Natural killer cell (primary cell): ENCODE results near the gene MESP2. TPM values are rescaled to one million over a fixed set of nuclear protein-coding genes. Genes with fewer than 3 reads are reported as not detected.
A peak's percentile ranks its signal among the peaks of the same experiment; 100 is the strongest.

ENCODE experiments used
- ATAC-seq, 3 donors: fragments of 150-1000 bp in 2 of 3; fragments of 200-7000 bp in 1 of 3; cut with Tn5 transposase; 1 replicate in 1 of 3; 2 replicates in 2 of 3; pipeline ENCODE4 v1.10.0; 2021; ENCODE audit warnings: mild to moderate bottlenecking in 2 of 3, moderate library complexity in 2 of 3
- DNase-seq, 2 donors: peaks; one replicate each; pipeline versions ENCODE4 v3.0.0 to v3.0.0-alpha.2; 2013 to 2021; ENCODE audit warnings: mixed read lengths in 1 of 2
- H3K27ac ChIP-seq: one replicate; pipeline ENCODE4 v1.5.1; 2013; ENCODE audit warnings: mild to moderate bottlenecking, low read length
- H3K27me3 ChIP-seq: one replicate; pipeline ENCODE4 v1.6.1; 2013; ENCODE audit warnings: low read length; ENCODE audit not compliant: control insufficient read depth, insufficient read depth
- H3K36me3 ChIP-seq: one replicate; pipeline ENCODE4 v1.6.1; 2013; ENCODE audit warnings: low read length; ENCODE audit not compliant: control insufficient read depth, insufficient read depth
- H3K4me1 ChIP-seq: one replicate; pipeline ENCODE4 v1.6.1; 2013; ENCODE audit warnings: low read length; ENCODE audit not compliant: control insufficient read depth, insufficient read depth
- H3K4me3 ChIP-seq: one replicate; pipeline ENCODE4 v1.5.1; 2013; ENCODE audit warnings: low read length
- H3K9me3 ChIP-seq: one replicate; pipeline ENCODE4 v1.6.1; 2013; ENCODE audit warnings: low read length; ENCODE audit not compliant: control insufficient read depth, insufficient read depth
- H3K27ac Mint-ChIP-seq, 2 donors: one replicate each; pipeline ENCODE4 v1.8.0; 2022; ENCODE audit warnings: mild to moderate bottlenecking in 2 of 2, mixed read lengths in 2 of 2, moderate library complexity in 1 of 2
- H3K27me3 Mint-ChIP-seq, 2 donors: one replicate each; pipeline ENCODE4 v1.8.0; 2022; ENCODE audit warnings: low read depth in 2 of 2, mixed read lengths in 2 of 2
- H3K36me3 Mint-ChIP-seq: one replicate; pipeline ENCODE4 v1.8.0; 2022; ENCODE audit warnings: mixed read lengths
- H3K4me1 Mint-ChIP-seq, 2 donors: one replicate each; pipeline ENCODE4 v1.8.0; 2022; ENCODE audit warnings: mixed read lengths in 2 of 2
- H3K4me3 Mint-ChIP-seq: one replicate; pipeline ENCODE4 v1.8.0; 2022; ENCODE audit warnings: mild to moderate bottlenecking, moderate library complexity, mixed read lengths
- H3K9me3 Mint-ChIP-seq, 2 donors: one replicate each; pipeline ENCODE4 v1.8.0; 2022; ENCODE audit warnings: mixed read lengths in 2 of 2
- CTCF ChIP-seq: fragments of 200-600 bp; IDR thresholded peaks from one replicate; pipeline ENCODE4 v1.8.0; 2022; ENCODE audit warnings: antibody characterized with exemption
- WGBS: methylation state at CpG from one replicate; pipeline ENCODE4 v1.1.7; 2013; ENCODE audit warnings: missing lambda C conversion rate; ENCODE audit not compliant: insufficient coverage; 5-methylcytosine and 5-hydroxymethylcytosine counted together
- intact Hi-C: fragments of 100-400 bp; cut with micrococcal nuclease; formaldehyde crosslinking; loops from one replicate; pipeline ENCODE4 v1.14.2; 2022
- total RNA-seq, 4 donors: library from RNA; stranded (reverse); fragments of 120-200 nt in 1 of 4; gene quantifications; one replicate each; pipeline versions ENCODE4 v1.2.3 to v1.2.4, GENCODE V29; 2013 to 2022

MESP2 gene
- total RNA-seq, 3 donors from 2014 or later (not counting 1 experiment from before 2014, with no cell fraction given), result not detected

DNA sequence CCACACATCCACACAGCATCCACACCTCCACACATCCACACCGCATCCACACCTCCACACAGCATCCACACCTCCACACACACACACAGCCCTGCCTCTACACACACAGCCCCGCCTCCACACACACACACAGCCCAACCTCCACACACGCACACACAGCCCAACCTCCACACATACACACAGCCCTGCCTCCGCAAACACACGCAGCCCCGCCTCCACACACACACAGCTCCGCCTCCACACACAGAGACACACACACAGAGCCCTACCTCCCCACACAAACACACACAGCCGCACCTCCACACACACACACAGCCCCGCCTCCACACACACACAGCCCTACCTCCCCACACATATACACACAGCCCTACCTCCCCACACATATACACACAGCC lies 29.7 kb upstream of the MESP2 start:
- Histone ChIP-seq H3K27me3 (peaks cover 2% of the 10 kb centered on the region), H3K36me3 (no peaks in the 10 kb centered on the region), H3K4me1 (peaks cover 15% of the 10 kb centered on the region), H3K9me3 (no peaks in the 10 kb centered on the region), H3K27ac (no peak overlapping the region), H3K4me3 (no peak overlapping the region)
- no peaks in the 10 kb centered on the region for H3K36me3 Mint-ChIP-seq
- H3K27me3 Mint-ChIP-seq, result no peaks in the 10 kb centered on the region
- no peak overlapping the region for H3K27ac Mint-ChIP-seq
- H3K4me1 Mint-ChIP-seq, result peaks cover 0 to 4% of the 10 kb centered on the region in 2 donors
- DNase-seq, result no peak
- WGBS, result 91% methylated on average over 9 of the region's 9 CpGs
- ATAC-seq, result no peak
- TF ChIP-seq CTCF, result no peak
- H3K4me3 Mint-ChIP-seq, result no peak overlapping the region
- no peaks in the 10 kb centered on the region for H3K9me3 Mint-ChIP-seq
- intact Hi-C loops, result no loop called here

- DNase-seq (no peak), ATAC-seq (no peak)
- no peak overlapping the region for H3K4me3 ChIP-seq
- TF ChIP-seq CTCF, result no peak
- H3K27ac ChIP-seq, result no peak overlapping the region
- H3K4me1 ChIP-seq, result peaks cover 17% of the 10 kb centered on the region
- Mint-ChIP-seq H3K9me3 (no peaks in the 10 kb centered on the region), H3K4me3 (peak overlapping the region; percentile 41), H3K27me3 (no peaks in the 10 kb centered on the region), H3K4me1 (peaks cover 0 to 4% of the 10 kb centered on the region in 2 donors), H3K36me3 (no peaks in the 10 kb centered on the region), H3K27ac (peak overlapping the region in 1 of 2 donors; percentile 3)
- 86% methylated on average over 26 of the region's 28 CpGs for WGBS
- intact Hi-C loops, result no loop called here
- H3K27me3 ChIP-seq, result peaks cover 2% of the 10 kb centered on the region
- H3K9me3 ChIP-seq, result no peaks in the 10 kb centered on the region
- no peaks in the 10 kb centered on the region for H3K36me3 ChIP-seq
These were observed 28.1 kb upstream of the MESP2 start for GRCh38 chr15:89747708-89748682.

- Histone ChIP-seq H3K4me1 (peaks cover 17% of the 10 kb centered on the region), H3K27ac (no peak overlapping the region), H3K4me3 (no peak overlapping the region), H3K36me3 (no peaks in the 10 kb centered on the region), H3K9me3 (no peaks in the 10 kb centered on the region), H3K27me3 (peaks cover 2% of the 10 kb centered on the region)
- intact Hi-C loops, result no loop called here
- Mint-ChIP-seq H3K4me1 (peaks cover 0 to 4% of the 10 kb centered on the region in 2 donors), H3K27me3 (peaks cover 0 to 2% of the 10 kb centered on the region in 2 donors), H3K9me3 (no peaks in the 10 kb centered on the region), H3K4me3 (peak overlapping the region; percentile 37), H3K36me3 (no peaks in the 10 kb centered on the region), H3K27ac (peak overlapping the region in 1 of 2 donors; percentile 3)
- WGBS, result 93% methylated on average over 7 of the region's 7 CpGs
- no peak for ATAC-seq
- no peak for DNase-seq
- no peak for TF ChIP-seq CTCF
These were observed 27.1 kb upstream of the MESP2 start for GRCh38 chr15:89749054-89749453.
